WTC11 (cell line): Measurements from ENCODE around the gene ARHGDIG. TPM values are rescaled to one million over a fixed set of nuclear protein-coding genes. Genes with fewer than 3 reads are reported as not detected.

ENCODE experiments used
- AR ChIP-seq: fragments of 250-450 bp; sonication (Bioruptor Pico); IDR thresholded peaks from 2 replicates; pipeline ENCODE4 v1.9.0; 2021; ENCODE audit warnings: mild to moderate bottlenecking
- GABPB1 ChIP-seq: sonication (generic); formaldehyde crosslinking; IDR thresholded peaks from 2 replicates; pipeline ENCODE4 v1.8.1; 2023; ENCODE audit warnings: mild to moderate bottlenecking, missing genetic modification reagents
- IRF1 ChIP-seq: sonication (generic); formaldehyde crosslinking; IDR thresholded peaks from 2 replicates; pipeline ENCODE4 v1.8.0; 2023; ENCODE audit warnings: missing genetic modification reagents
- MLX ChIP-seq: sonication (generic); formaldehyde crosslinking; IDR thresholded peaks from 2 replicates; pipeline ENCODE4 v1.8.1; 2023; ENCODE audit warnings: mild to moderate bottlenecking, missing genetic modification reagents, moderate library complexity
- NR1H2 ChIP-seq: sonication (generic); formaldehyde crosslinking; IDR thresholded peaks from 2 replicates; pipeline ENCODE4 v1.9.0; 2021; ENCODE audit warnings: mild to moderate bottlenecking, moderate library complexity, missing genetic modification reagents
- NR2C2 ChIP-seq: sonication (generic); formaldehyde crosslinking; IDR thresholded peaks from 2 replicates; pipeline ENCODE4 v1.8.0; 2022; ENCODE audit warnings: mild to moderate bottlenecking, missing genetic modification reagents
- PRDM15 ChIP-seq: sonication (generic); formaldehyde crosslinking; IDR thresholded peaks from 2 replicates; pipeline ENCODE4 v1.8.0; 2022; ENCODE audit warnings: missing genetic modification reagents
- PRRX2 ChIP-seq: fragments of 250-450 bp; sonication (Bioruptor Pico); IDR thresholded peaks from 2 replicates; pipeline ENCODE4 v1.8.0; 2021; ENCODE audit warnings: mild to moderate bottlenecking
- RELA ChIP-seq: sonication (generic); formaldehyde crosslinking; IDR thresholded peaks from 2 replicates; pipeline ENCODE4 v1.8.1; 2022; ENCODE audit warnings: missing genetic modification reagents, mild to moderate bottlenecking, borderline replicate concordance
- RORB ChIP-seq: fragments of 250-450 bp; sonication (Bioruptor Pico); IDR thresholded peaks from 2 replicates; pipeline ENCODE4 v1.9.0; 2021; ENCODE audit warnings: mild to moderate bottlenecking
- TEAD4 ChIP-seq: sonication (generic); formaldehyde crosslinking; IDR thresholded peaks from 2 replicates; pipeline ENCODE4 v1.8.0; 2022; ENCODE audit warnings: mild to moderate bottlenecking, missing genetic modification reagents
- TP53 ChIP-seq: sonication (generic); formaldehyde crosslinking; IDR thresholded peaks from 2 replicates; pipeline ENCODE4 v1.8.1; 2023; ENCODE audit warnings: mild to moderate bottlenecking, missing genetic modification reagents
- USF2 ChIP-seq: sonication (generic); formaldehyde crosslinking; IDR thresholded peaks from 2 replicates; pipeline ENCODE4 v1.8.1; 2023; ENCODE audit warnings: mild to moderate bottlenecking, missing genetic modification reagents, moderate library complexity
- ZNF671 ChIP-seq: fragments of 250-450 bp; sonication (Bioruptor Pico); IDR thresholded peaks from 2 replicates; pipeline ENCODE4 v1.8.0; 2021; ENCODE audit warnings: mild to moderate bottlenecking
- total RNA-seq: library from RNA; stranded (reverse); gene quantifications from 3 replicates; pipeline ENCODE4 v1.2.3, GENCODE V29; 2021
- TF ChIP-seq, protein P1 (sequence below): fragments of 250-450 bp; sonication (Bioruptor Pico); IDR thresholded peaks from 2 replicates; pipeline ENCODE4 v1.9.0; 2021; ENCODE audit warnings: moderate library complexity, mild to moderate bottlenecking, inconsistent platforms, borderline replicate concordance
- TF ChIP-seq, protein P2 (sequence below): sonication (generic); formaldehyde crosslinking; IDR thresholded peaks from 2 replicates; pipeline ENCODE4 v1.8.1; 2023; ENCODE audit warnings: mild to moderate bottlenecking, moderate library complexity, missing genetic modification reagents
- TF ChIP-seq, protein P3 (sequence below): sonication (generic); formaldehyde crosslinking; IDR thresholded peaks from 2 replicates; pipeline ENCODE4 v1.8.1; 2022; ENCODE audit warnings: missing genetic modification reagents, borderline replicate concordance
- TF ChIP-seq, protein P4 (sequence below): sonication (generic); formaldehyde crosslinking; conservative IDR thresholded peaks from 2 replicates; pipeline ENCODE4 v1.8.1; 2022; ENCODE audit warnings: mild to moderate bottlenecking, missing genetic modification reagents
- TF ChIP-seq, protein P5 (sequence below): sonication (generic); formaldehyde crosslinking; IDR thresholded peaks from 2 replicates; pipeline ENCODE4 v1.8.0; 2023; ENCODE audit warnings: missing genetic modification reagents, mild to moderate bottlenecking, borderline replicate concordance
- TF ChIP-seq, protein P6 (sequence below): sonication (generic); formaldehyde crosslinking; IDR thresholded peaks from 2 replicates; pipeline ENCODE4 v1.8.0; 2022; ENCODE audit warnings: mild to moderate bottlenecking, missing genetic modification reagents

The ARHGDIG gene
- total RNA-seq, 1 experiment from 2014 or later = 4.0 TPM

- TF ChIP-seq TP53 (CRISPR knock-in tag) = no peak
- TF ChIP-seq NR2C2 (CRISPR knock-in tag) = no peak
- TF ChIP-seq, protein P1, sequence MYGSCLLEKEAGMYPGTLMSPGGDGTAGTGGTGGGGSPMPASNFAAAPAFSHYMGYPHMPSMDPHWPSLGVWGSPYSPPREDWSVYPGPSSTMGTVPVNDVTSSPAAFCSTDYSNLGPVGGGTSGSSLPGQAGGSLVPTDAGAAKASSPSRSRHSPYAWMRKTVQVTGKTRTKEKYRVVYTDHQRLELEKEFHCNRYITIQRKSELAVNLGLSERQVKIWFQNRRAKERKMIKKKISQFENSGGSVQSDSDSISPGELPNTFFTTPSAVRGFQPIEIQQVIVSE = no peak
- TF ChIP-seq IRF1 (CRISPR knock-in tag) = no peak
- TF ChIP-seq, protein P2, sequence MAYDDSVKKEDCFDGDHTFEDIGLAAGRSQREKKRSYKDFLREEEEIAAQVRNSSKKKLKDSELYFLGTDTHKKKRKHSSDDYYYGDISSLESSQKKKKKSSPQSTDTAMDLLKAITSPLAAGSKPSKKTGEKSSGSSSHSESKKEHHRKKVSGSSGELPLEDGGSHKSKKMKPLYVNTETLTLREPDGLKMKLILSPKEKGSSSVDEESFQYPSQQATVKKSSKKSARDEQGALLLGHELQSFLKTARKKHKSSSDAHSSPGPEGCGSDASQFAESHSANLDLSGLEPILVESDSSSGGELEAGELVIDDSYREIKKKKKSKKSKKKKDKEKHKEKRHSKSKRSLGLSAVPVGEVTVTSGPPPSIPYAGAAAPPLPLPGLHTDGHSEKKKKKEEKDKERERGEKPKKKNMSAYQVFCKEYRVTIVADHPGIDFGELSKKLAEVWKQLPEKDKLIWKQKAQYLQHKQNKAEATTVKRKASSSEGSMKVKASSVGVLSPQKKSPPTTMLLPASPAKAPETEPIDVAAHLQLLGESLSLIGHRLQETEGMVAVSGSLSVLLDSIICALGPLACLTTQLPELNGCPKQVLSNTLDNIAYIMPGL (CRISPR knock-in tag) = peak; percentile 40; the same call in 1 of the 2 replicates
- TF ChIP-seq, protein P3, sequence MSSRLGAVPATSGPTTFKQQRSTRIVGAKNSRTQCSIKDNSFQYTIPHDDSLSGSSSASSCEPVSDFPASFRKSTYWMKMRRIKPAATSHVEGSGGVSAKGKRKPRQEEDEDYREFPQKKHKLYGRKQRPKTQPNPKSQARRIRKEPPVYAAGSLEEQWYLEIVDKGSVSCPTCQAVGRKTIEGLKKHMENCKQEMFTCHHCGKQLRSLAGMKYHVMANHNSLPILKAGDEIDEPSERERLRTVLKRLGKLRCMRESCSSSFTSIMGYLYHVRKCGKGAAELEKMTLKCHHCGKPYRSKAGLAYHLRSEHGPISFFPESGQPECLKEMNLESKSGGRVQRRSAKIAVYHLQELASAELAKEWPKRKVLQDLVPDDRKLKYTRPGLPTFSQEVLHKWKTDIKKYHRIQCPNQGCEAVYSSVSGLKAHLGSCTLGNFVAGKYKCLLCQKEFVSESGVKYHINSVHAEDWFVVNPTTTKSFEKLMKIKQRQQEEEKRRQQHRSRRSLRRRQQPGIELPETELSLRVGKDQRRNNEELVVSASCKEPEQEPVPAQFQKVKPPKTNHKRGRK (CRISPR knock-in tag) = no peak
- no peak for TF ChIP-seq AR
- TF ChIP-seq TEAD4 = no peak
- peak; percentile 53; the same call in 1 of the 2 replicates for TF ChIP-seq RELA (CRISPR knock-in tag)
- TF ChIP-seq, protein P4, sequence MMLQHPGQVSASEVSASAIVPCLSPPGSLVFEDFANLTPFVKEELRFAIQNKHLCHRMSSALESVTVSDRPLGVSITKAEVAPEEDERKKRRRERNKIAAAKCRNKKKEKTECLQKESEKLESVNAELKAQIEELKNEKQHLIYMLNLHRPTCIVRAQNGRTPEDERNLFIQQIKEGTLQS (CRISPR knock-in tag) = no peak
- TF ChIP-seq MLX (CRISPR knock-in tag) = no peak
- TF ChIP-seq, protein P5, sequence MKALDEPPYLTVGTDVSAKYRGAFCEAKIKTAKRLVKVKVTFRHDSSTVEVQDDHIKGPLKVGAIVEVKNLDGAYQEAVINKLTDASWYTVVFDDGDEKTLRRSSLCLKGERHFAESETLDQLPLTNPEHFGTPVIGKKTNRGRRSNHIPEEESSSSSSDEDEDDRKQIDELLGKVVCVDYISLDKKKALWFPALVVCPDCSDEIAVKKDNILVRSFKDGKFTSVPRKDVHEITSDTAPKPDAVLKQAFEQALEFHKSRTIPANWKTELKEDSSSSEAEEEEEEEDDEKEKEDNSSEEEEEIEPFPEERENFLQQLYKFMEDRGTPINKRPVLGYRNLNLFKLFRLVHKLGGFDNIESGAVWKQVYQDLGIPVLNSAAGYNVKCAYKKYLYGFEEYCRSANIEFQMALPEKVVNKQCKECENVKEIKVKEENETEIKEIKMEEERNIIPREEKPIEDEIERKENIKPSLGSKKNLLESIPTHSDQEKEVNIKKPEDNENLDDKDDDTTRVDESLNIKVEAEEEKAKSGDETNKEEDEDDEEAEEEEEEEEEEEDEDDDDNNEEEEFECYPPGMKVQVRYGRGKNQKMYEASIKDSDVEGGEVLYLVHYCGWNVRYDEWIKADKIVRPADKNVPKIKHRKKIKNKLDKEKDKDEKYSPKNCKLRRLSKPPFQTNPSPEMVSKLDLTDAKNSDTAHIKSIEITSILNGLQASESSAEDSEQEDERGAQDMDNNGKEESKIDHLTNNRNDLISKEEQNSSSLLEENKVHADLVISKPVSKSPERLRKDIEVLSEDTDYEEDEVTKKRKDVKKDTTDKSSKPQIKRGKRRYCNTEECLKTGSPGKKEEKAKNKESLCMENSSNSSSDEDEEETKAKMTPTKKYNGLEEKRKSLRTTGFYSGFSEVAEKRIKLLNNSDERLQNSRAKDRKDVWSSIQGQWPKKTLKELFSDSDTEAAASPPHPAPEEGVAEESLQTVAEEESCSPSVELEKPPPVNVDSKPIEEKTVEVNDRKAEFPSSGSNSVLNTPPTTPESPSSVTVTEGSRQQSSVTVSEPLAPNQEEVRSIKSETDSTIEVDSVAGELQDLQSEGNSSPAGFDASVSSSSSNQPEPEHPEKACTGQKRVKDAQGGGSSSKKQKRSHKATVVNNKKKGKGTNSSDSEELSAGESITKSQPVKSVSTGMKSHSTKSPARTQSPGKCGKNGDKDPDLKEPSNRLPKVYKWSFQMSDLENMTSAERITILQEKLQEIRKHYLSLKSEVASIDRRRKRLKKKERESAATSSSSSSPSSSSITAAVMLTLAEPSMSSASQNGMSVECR (CRISPR knock-in tag) = no peak
- no peak for TF ChIP-seq PRRX2 (CRISPR knock-in tag)
- TF ChIP-seq NR1H2 (CRISPR knock-in tag) = no peak
- peak; percentile 39 for TF ChIP-seq PRDM15 (CRISPR knock-in tag)
- TF ChIP-seq RORB (CRISPR knock-in tag) = no peak
- TF ChIP-seq GABPB1 = no peak
- TF ChIP-seq, protein P6, sequence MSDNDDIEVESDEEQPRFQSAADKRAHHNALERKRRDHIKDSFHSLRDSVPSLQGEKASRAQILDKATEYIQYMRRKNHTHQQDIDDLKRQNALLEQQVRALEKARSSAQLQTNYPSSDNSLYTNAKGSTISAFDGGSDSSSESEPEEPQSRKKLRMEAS (CRISPR knock-in tag) = no peak; the same call in 1 of the 2 replicates
- TF ChIP-seq USF2 = no peak
- TF ChIP-seq ZNF671 (CRISPR knock-in tag) = no peak
These were observed 5.2 kb upstream of the ARHGDIG start (continued) for GRCh38 chr16:275041-275641.
